H1 (cell line): ENCODE results near the gene TGIF1. TPM values are rescaled to one million over a fixed set of nuclear protein-coding genes. Genes with fewer than 3 reads are reported as not detected.

Experiments used
- CHD7 ChIP-seq: fragments of 300-600 bp; sonication (generic); IDR thresholded peaks from 2 replicates; pipeline ENCODE4 v1.7.1; 2012; ENCODE audit warnings: low read length, moderate library complexity, mild to moderate bottlenecking, inconsistent platforms; ENCODE audit not compliant: insufficient replicate concordance
- JUND ChIP-seq: IDR thresholded peaks from 2 replicates; pipeline ENCODE4 v1.6.1; 2011; ENCODE audit warnings: mild to moderate bottlenecking, improper control_type of control experiment, low read length
- MAX ChIP-seq: IDR thresholded peaks from 2 replicates; pipeline ENCODE4 v1.6.1; 2012; ENCODE audit warnings: inconsistent platforms
- RAD21 ChIP-seq, 2 experiments: IDR thresholded peaks in 1 of 2; conservative IDR thresholded peaks in 1 of 2; 2 replicates each; pipeline ENCODE4 v1.6.1; 2011; ENCODE audit warnings: low read depth in 2 of 2, low read length in 2 of 2, improper control_type of control experiment in 1 of 2, inconsistent platforms in 1 of 2, mild to moderate bottlenecking in 1 of 2, moderate library complexity in 1 of 2
- SIRT6 ChIP-seq: IDR thresholded peaks from one replicate; pipeline ENCODE4 v1.7.1; 2012; ENCODE audit warnings: low read length, inconsistent platforms
- polyA plus RNA-seq, 7 experiments: library from polyadenylated mRNA; depleted of rRNA in 3 of 7; stranded (reverse) in 5 of 7; unstranded in 2 of 7; fragments of >200 nt in 5 of 7; fragments of 200-250 nt in 2 of 7; gene quantifications; 1 replicate in 5 of 7; 2 replicates in 1 of 7; 4 replicates in 1 of 7; pipeline versions ENCODE4 v1.2.1 to v1.2.3, GENCODE V29; 2011 to 2013; ENCODE audit warnings: missing spikeins in 2 of 7, mixed read lengths in 2 of 7
- total RNA-seq: library from RNA; stranded (reverse); fragmentation: NEBNext Ultra II Directional; extraction: Animal tissue kit (Norgen Biotek cat#: 25700); gene quantifications from 2 replicates; pipeline ENCODE4 v1.2.1, GENCODE V29; 2021

The TGIF1 gene
- total and polyA plus RNA-seq, 2 of the 8 experiments (the other 6 are each of a cell fraction or from before 2014, with no cell fraction given): 256 to 262 TPM

- TF ChIP-seq CHD7: no peak
- no peak for TF ChIP-seq MAX
- TF ChIP-seq SIRT6: no peak
- peak; percentile 67 to 76 for TF ChIP-seq RAD21 (IDR thresholded peaks at IDR 0.05 in 1 of 2, conservative IDR thresholded peaks at IDR 0.05 in 1 of 2; ENCODE audit: low read depth in 2 of 2, low read length in 2 of 2)
- TF ChIP-seq JUND: no peak
- TF ChIP-seq, all 59 proteins: peak for 6
Observed at GRCh38 chr18:3441290-3441689, 8.7 kb upstream of the TGIF1 start (continued).
